Transverse colon (tissue), 4 donors: ENCODE results near the gene EVPL.

ENCODE experiments used
- CTCF ChIP-seq, 5 experiments: fragments of 200-600 bp in 3 of 5; fragments of 450-650 bp in 2 of 5; sonication (generic) in 3 of 5; IDR thresholded peaks; 1 replicate in 2 of 5; 2 replicates in 3 of 5; pipeline ENCODE4 v1.5.1; 2016 to 2017; ENCODE audit warnings: antibody characterized with exemption in 5 of 5, inconsistent platforms in 3 of 5, mild to moderate bottlenecking in 2 of 5, moderate library complexity in 1 of 5
- EP300 ChIP-seq: sonication (generic); formaldehyde crosslinking; IDR thresholded peaks from one replicate; pipeline ENCODE4 v1.6.1; 2017; ENCODE audit warnings: antibody characterized with exemption, low read depth
- POLR2A ChIP-seq: fragments of 450-650 bp; IDR thresholded peaks from one replicate; pipeline ENCODE4 v1.6.1; 2016; ENCODE audit warnings: antibody characterized with exemption, mild to moderate bottlenecking, moderate library complexity
- POLR2AphosphoS5 ChIP-seq, 3 donors: sonication (generic); formaldehyde crosslinking; IDR thresholded peaks; one replicate each; pipeline ENCODE4 v1.6.1; 2016; ENCODE audit warnings: antibody characterized with exemption in 3 of 3

GRCh38 chr17:76008208-76008607 lies 18.9 kb downstream of the EVPL start:
- TF ChIP-seq CTCF (IDR thresholded peaks at IDR 0.05), result no peak
- TF ChIP-seq POLR2A, result no peak
- TF ChIP-seq EP300, result no peak
- no peak for TF ChIP-seq POLR2AphosphoS5 (IDR thresholded peaks at IDR 0.05)
